Non-pigmented ciliary epithelial cell (primary cell): ENCODE data around the gene SEPTIN3.

ENCODE experiments used
- DNase-seq: peaks from one replicate; pipeline ENCODE4 v3.0.0-alpha.2; 2010; ENCODE audit warnings: low read depth

SEPTIN3 gene

GRCh38 chr22:41976961-41977566 is 7.8 kb downstream of the SEPTIN3 start:
- DNase-seq, result no peak

GRCh38 chr22:41978732-41979131 is 9.5 kb downstream of the SEPTIN3 start:
- DNase-seq, result no peak

GRCh38 chr22:41979423-41980250 is 10.4 kb downstream of the SEPTIN3 start:
- DNase-seq, result no peak

- no peak for DNase-seq
Measured at GRCh38 chr22:41982865-41983264, 13.6 kb downstream of the SEPTIN3 start.

- DNase-seq, result no peak
Measured at GRCh38 chr22:41983513-41984405, 14.5 kb downstream of the SEPTIN3 start.

- DNase-seq, result no peak
Measured at GRCh38 chr22:41987276-41987675, 18.0 kb downstream of the SEPTIN3 start.

- no peak for DNase-seq
Measured at GRCh38 chr22:41989246-41989645, 20.0 kb downstream of the SEPTIN3 start.

- no peak for DNase-seq
Measured at GRCh38 chr22:41991111-41991510, 21.9 kb downstream of the SEPTIN3 start.

GRCh38 chr22:41992496-41992895 is 23.3 kb downstream of the SEPTIN3 start:
- no peak for DNase-seq

- no peak for DNase-seq
Measured at GRCh38 chr22:41995211-41995610, 26.0 kb downstream of the SEPTIN3 start.

GRCh38 chr22:41996826-41997225 is 27.6 kb downstream of the SEPTIN3 start:
- DNase-seq, result no peak

GRCh38 chr22:41998361-41999261 is 29.4 kb downstream of the SEPTIN3 start, which contains the start of gene WBP2NL:
TSS of gene WBP2NL (plus strand) at chr22:41998788. CDS start at chr22:41998819, 31 bp downstream.
- peak; percentile 27 for DNase-seq

GRCh38 chr22:42000466-42000865 is 31.2 kb downstream of the SEPTIN3 start:
- no peak for DNase-seq

GRCh38 chr22:42001121-42001520 is 31.9 kb downstream of the SEPTIN3 start:
- no peak for DNase-seq

- DNase-seq, result no peak
Measured at GRCh38 chr22:42001706-42002105, 32.5 kb downstream of the SEPTIN3 start.

GRCh38 chr22:42007922-42008321 is 38.7 kb downstream of the SEPTIN3 start:
- no peak for DNase-seq

- DNase-seq, result no peak
Measured at GRCh38 chr22:42010778-42011177, 41.5 kb downstream of the SEPTIN3 start.

GRCh38 chr22:42013385-42013784 is 44.1 kb downstream of the SEPTIN3 start:
- no peak for DNase-seq

- DNase-seq, result no peak
Measured at GRCh38 chr22:42016111-42016510, 46.9 kb downstream of the SEPTIN3 start.

- no peak for DNase-seq
Measured at GRCh38 chr22:42018224-42018623, 49.0 kb downstream of the SEPTIN3 start.
